IMR-90 (cell line): Measurements from ENCODE around the gene SYNE2. TPM values are rescaled to one million over a fixed set of nuclear protein-coding genes. Genes with fewer than 3 reads are reported as not detected.

Experiments used
- ATAC-seq: fragments of 200-7000 bp; cut with Tn5 transposase; 2 replicates; pipeline ENCODE4 v1.9.1; 2020; ENCODE audit warnings: low read depth, mild to moderate bottlenecking, moderate library complexity
- BruUV-seq: library from RNA; stranded (reverse); fragments of 400-500 nt; replicated peaks from 2 replicates; lab custom pipeline; 2021; lab: Mats Ljungman, UMichigan
- CTCF ChIA-PET: fragments of 300-600 bp; formaldehyde crosslinking; extraction: SDS; loops from one replicate; lab custom pipeline; 2021; ENCODE audit warnings: antibody characterized with exemption; lab: Yijun Ruan, JAX
- POLR2A ChIA-PET: fragments of 300-600 bp; sonication (Branson Sonifier 250); formaldehyde crosslinking; loops from one replicate; lab custom pipeline; 2022; ENCODE audit warnings: antibody characterized with exemption; ENCODE audit not compliant: unreplicated experiment; lab: Charles Lee
- DNase-seq: peaks from one replicate; pipeline ENCODE4 v3.0.0; 2013
- H2AFZ ChIP-seq: replicated peaks from 2 replicates; pipeline ENCODE3; 2013; ENCODE audit warnings: low read length, mild to moderate bottlenecking; ENCODE audit not compliant: poor library complexity
- H2AK5ac ChIP-seq: 2 replicates; pipeline ENCODE4 v1.6.1; 2013; ENCODE audit warnings: low read depth, low read length, inconsistent platforms
- H2AK9ac ChIP-seq: replicated peaks from 2 replicates; pipeline ENCODE3; 2013; ENCODE audit warnings: mild to moderate bottlenecking, low read depth, low read length, moderate library complexity; ENCODE audit not compliant: poor library complexity
- H2BK120ac ChIP-seq: 2 replicates; pipeline ENCODE4 v1.6.1; 2013; ENCODE audit warnings: low read depth, low read length, inconsistent platforms
- H2BK15ac ChIP-seq: 3 replicates; pipeline ENCODE4 v1.6.1; 2013; ENCODE audit warnings: low read depth, low read length, inconsistent platforms
- H2BK20ac ChIP-seq: 2 replicates; pipeline ENCODE4 v1.6.1; 2013; ENCODE audit warnings: low read depth, mild to moderate bottlenecking, inconsistent platforms, low read length, moderate library complexity
- H2BK5ac ChIP-seq: 2 replicates; pipeline ENCODE4 v1.6.1; 2013; ENCODE audit warnings: mild to moderate bottlenecking, low read depth, low read length, inconsistent platforms; ENCODE audit not compliant: poor library complexity, severe bottlenecking
- H3K14ac ChIP-seq: replicated peaks from 2 replicates; pipeline ENCODE4 v1.6.1; 2013; ENCODE audit warnings: low read depth, low read length, inconsistent platforms
- H3K18ac ChIP-seq: 2 replicates; pipeline ENCODE4 v1.6.1; 2013; ENCODE audit warnings: low read depth, low read length, control low read depth
- H3K23ac ChIP-seq: 2 replicates; pipeline ENCODE4 v1.6.1; 2013; ENCODE audit warnings: low read depth, low read length, inconsistent platforms
- H3K27ac ChIP-seq: 2 replicates; pipeline ENCODE4 v1.5.1; 2013; ENCODE audit warnings: mild to moderate bottlenecking, control low read depth, low read length; ENCODE audit not compliant: insufficient read depth
- H3K27me3 ChIP-seq: 2 replicates; pipeline ENCODE4 v1.6.1; 2013; ENCODE audit warnings: low read length; ENCODE audit not compliant: control insufficient read depth, insufficient read depth
- H3K36me3 ChIP-seq: 2 replicates; pipeline ENCODE4 v1.6.1; 2013; ENCODE audit warnings: low read length, mixed read lengths; ENCODE audit not compliant: control insufficient read depth, insufficient read depth
- H3K4ac ChIP-seq: 2 replicates; pipeline ENCODE4 v1.6.1; 2013; ENCODE audit warnings: low read depth, low read length, inconsistent platforms
- H3K4me1 ChIP-seq: 2 replicates; pipeline ENCODE4 v1.6.1; 2013; ENCODE audit warnings: low read length, mixed read lengths; ENCODE audit not compliant: control insufficient read depth, insufficient read depth
- H3K4me2 ChIP-seq: 2 replicates; pipeline ENCODE4 v1.6.1; 2013; ENCODE audit warnings: low read depth, mild to moderate bottlenecking, control low read depth, low read length, moderate library complexity
- H3K4me3 ChIP-seq: 2 replicates; pipeline ENCODE4 v1.5.1; 2013; ENCODE audit warnings: low read depth, mild to moderate bottlenecking, control low read depth, low read length, moderate library complexity; ENCODE audit not compliant: insufficient read depth
- H3K56ac ChIP-seq: 2 replicates; pipeline ENCODE4 v1.6.1; 2013; ENCODE audit warnings: low read length, inconsistent platforms; ENCODE audit not compliant: insufficient read depth; ENCODE audit errors: extremely low read depth
- H3K79me1 ChIP-seq, 2 experiments: 2 replicates each; pipeline ENCODE4 v1.6.1; 2013; ENCODE audit warnings: low read length in 2 of 2, inconsistent platforms in 1 of 2, low read depth in 1 of 2
- H3K9ac ChIP-seq: 2 replicates; pipeline ENCODE4 v1.6.1; 2013; ENCODE audit warnings: low read depth, low read length, control low read depth
- H3K9me1 ChIP-seq: 2 replicates; pipeline ENCODE4 v1.6.1; 2013; ENCODE audit warnings: low read length, inconsistent platforms; ENCODE audit not compliant: insufficient read depth
- H3K9me3 ChIP-seq: 2 replicates; pipeline ENCODE4 v1.6.1; 2013; ENCODE audit warnings: low read length; ENCODE audit not compliant: control insufficient read depth, insufficient read depth
- H4K20me1 ChIP-seq: 2 replicates; pipeline ENCODE4 v1.6.1; 2013; ENCODE audit warnings: low read length, inconsistent platforms; ENCODE audit not compliant: insufficient read depth
- H4K5ac ChIP-seq: 2 replicates; pipeline ENCODE4 v1.6.1; 2013; ENCODE audit warnings: mild to moderate bottlenecking, low read depth, low read length, control low read depth
- H4K8ac ChIP-seq, 2 experiments: 2 replicates each; pipeline ENCODE4 v1.6.1; 2013; ENCODE audit warnings: low read depth in 2 of 2, low read length in 2 of 2, control low read depth in 1 of 2, inconsistent platforms in 1 of 2
- H4K91ac ChIP-seq: 2 replicates; pipeline ENCODE4 v1.6.1; 2013; ENCODE audit warnings: low read depth, low read length, inconsistent platforms; ENCODE audit not compliant: insufficient read depth
- BHLHE40 ChIP-seq: fragments of 150-350 bp; IDR thresholded peaks from 2 replicates; pipeline ENCODE4 v1.6.1; 2016; ENCODE audit warnings: mild to moderate bottlenecking, low read depth, low read length
- CEBPB ChIP-seq: IDR thresholded peaks from 2 replicates; pipeline ENCODE4 v1.6.1; 2012; ENCODE audit warnings: low read depth, low read length, improper control_type of control experiment
- CTCF ChIP-seq: conservative IDR thresholded peaks from 2 replicates; pipeline ENCODE4 v1.5.1; 2012; ENCODE audit warnings: mild to moderate bottlenecking, low read depth, low read length, improper control_type of control experiment
- FOS ChIP-seq: fragments of 150-350 bp; IDR thresholded peaks from 2 replicates; pipeline ENCODE4 v1.6.1; 2016; ENCODE audit warnings: low read depth, low read length
- RCOR1 ChIP-seq: IDR thresholded peaks from 2 replicates; pipeline ENCODE4 v1.6.1; 2012; ENCODE audit warnings: mild to moderate bottlenecking, low read length, improper control_type of control experiment; ENCODE audit not compliant: insufficient replicate concordance
- USF2 ChIP-seq: fragments of 150-350 bp; IDR thresholded peaks from 2 replicates; pipeline ENCODE4 v1.6.1; 2017; ENCODE audit warnings: mild to moderate bottlenecking, antibody characterized with exemption, low read length, low read depth
- WGBS, 2 experiments: methylation state at CpG; one replicate each; pipeline versions ENCODE4 v1.1.5 to v1.1.7; 2013; ENCODE audit warnings: missing lambda C conversion rate in 2 of 2; ENCODE audit not compliant: insufficient read length in 1 of 2; ENCODE audit errors: extremely low coverage in 2 of 2; 5-methylcytosine and 5-hydroxymethylcytosine counted together
- dilution Hi-C: fragments of 300-500 bp; cut with HindIII; formaldehyde crosslinking; loops from one replicate; pipeline ENCODE4 v1.14.3; 2018; ENCODE audit warnings: low sequenced_read_pairs; ENCODE audit not compliant: unreplicated experiment
- in situ Hi-C: fragments of 300-500 bp; cut with MboI; formaldehyde crosslinking; loops from 3 replicates; pipeline ENCODE4 v1.14.3; 2019; ENCODE audit warnings: low sequenced_read_pairs, inconsistent platforms, mixed read lengths
- intact Hi-C: fragments of 100-400 bp; cut with micrococcal nuclease; formaldehyde crosslinking; loops from 2 replicates; pipeline ENCODE4 v1.10.0; 2022
- polyA plus RNA-seq, 3 experiments: library from polyadenylated mRNA; depleted of rRNA; stranded (reverse); fragments of >200 nt; gene quantifications; 2 replicates each; pipeline ENCODE4 v1.2.3, GENCODE V29; 2012; ENCODE audit warnings: low replicate concordance in 1 of 3
- total RNA-seq: library from RNA; depleted of rRNA; stranded (reverse); fragments of >200 nt; gene quantifications from 2 replicates; pipeline ENCODE4 v1.2.3, GENCODE V29; 2012

Gene SYNE2
- total and polyA plus RNA-seq, 2 of the 4 experiments (the other 2 are of a cell fraction), result 5.2 to 28.9 TPM

DNA sequence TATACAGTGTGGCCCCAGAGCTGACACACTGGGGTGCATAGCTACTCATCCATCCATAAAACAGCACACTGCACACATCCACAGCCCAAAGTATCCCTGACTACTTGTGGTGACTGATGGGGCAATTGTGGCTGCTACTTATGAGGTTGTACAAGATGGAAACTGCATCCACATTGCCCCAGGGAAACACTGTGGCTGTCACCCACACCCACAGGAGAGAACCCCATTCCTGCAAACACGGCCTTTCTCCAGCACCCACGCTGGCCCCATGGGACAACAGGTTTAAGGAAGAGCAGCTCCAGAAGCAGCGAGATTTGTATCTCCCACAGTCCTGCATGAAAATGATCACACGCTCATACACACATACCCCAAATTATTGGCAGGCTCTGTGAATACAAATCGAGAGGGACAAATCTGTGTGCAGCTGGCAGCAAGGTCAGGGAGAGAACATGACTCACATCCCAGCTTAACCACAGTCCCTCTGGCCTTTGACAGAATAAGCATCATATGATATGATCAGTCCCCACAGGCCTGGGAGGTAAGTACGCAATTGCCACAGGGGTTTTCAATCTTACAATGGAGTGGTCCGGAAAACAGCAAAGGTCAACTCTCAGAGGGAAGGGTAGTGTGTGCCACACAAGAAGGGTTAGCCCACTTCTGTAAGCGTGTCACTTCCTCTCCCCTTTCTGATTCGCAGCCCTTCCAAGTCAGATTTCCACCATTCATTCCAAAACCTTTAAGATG lies 379.5 kb downstream of the SYNE2 start:
- Histone ChIP-seq H3K23ac (peak overlapping the region; percentile 61), H3K56ac (no peak overlapping the region), H3K18ac (peak overlapping the region; percentile 69), H2AK9ac (peak overlapping the region; percentile 8), H2BK120ac (peak overlapping the region; percentile 78), H3K27ac (peak overlapping the region; percentile 49; the same call in 1 of the 2 replicates), H3K27me3 (no peaks in the 10 kb centered on the region), H3K9me3 (no peaks in the 10 kb centered on the region), H2BK20ac (peak overlapping the region; percentile 87), H3K36me3 (no peaks in the 10 kb centered on the region), H2AK5ac (peak overlapping the region; percentile 79), H3K4me3 (no peak overlapping the region), H2AFZ (peak overlapping the region; percentile 29), H4K91ac (peak overlapping the region; percentile 73), H3K14ac (peak overlapping the region; percentile 79), H4K5ac (peak overlapping the region; percentile 59), H2BK15ac (peak overlapping the region; percentile 29; the same call in 2 of the 3 replicates), H4K8ac (peak overlapping the region in 1 of 2 experiments; percentile 87; a peak in 2 of 4 replicates), H3K4ac (peak overlapping the region; percentile 70), H3K4me1 (peaks cover 14% of the 10 kb centered on the region), H3K79me1 (no peaks in the 10 kb centered on the region), H4K20me1 (peaks cover 4% of the 10 kb centered on the region; the same call in 1 of the 2 replicates), H2BK5ac (peak overlapping the region; percentile 22), H3K4me2 (peak overlapping the region; percentile 5; the same call in 1 of the 2 replicates), H3K9me1 (peaks cover 19% of the 10 kb centered on the region), H3K9ac (no peak overlapping the region)
- ATAC-seq, result peak; percentile 92
- BruUV-seq, result no TSS peak
- DNase-seq, result peak; percentile 96
- dilution Hi-C loops (no loop called here), intact Hi-C loops (no loop called here), in situ Hi-C loops (no loop called here)
- POLR2A ChIA-PET, result no interaction called here
- CTCF ChIA-PET, result interaction anchor here (1.1 kb wide), 1 partner anchor 20 kb away, joined by 4 read pairs; no protein-coding TSS in a partner anchor
- WGBS, 2 experiments, result 74% methylated on average over 3 of the region's 9 CpGs; no CpG with 5 or more reads in 1 of the 2 experiments
- TF ChIP-seq CEBPB (peak; percentile 39; the same call in 1 of the 2 replicates), USF2 (0 out of 2 replicates have a peak, but pooled peaks have one; percentile 8), FOS (peak; percentile 60), CTCF (no peak), RCOR1 (peak; percentile 21), BHLHE40 (peak; percentile 36; the same call in 1 of the 2 replicates)
